Heart left ventricle (tissue), 13 donors: ENCODE results near the gene TMLHE.

Source experiments
- CTCF ChIP-seq, 12 donors: fragments of 200-600 bp; sonication (generic) in 4 of 12; IDR thresholded peaks; one replicate each; pipeline versions ENCODE4 v1.5.0 to v1.8.0; 2018 to 2022; ENCODE audit warnings: antibody characterized with exemption in 12 of 12, mild to moderate bottlenecking in 5 of 12
- POLR2A ChIP-seq, 2 donors: fragments of 450-650 bp; IDR thresholded peaks; one replicate each; pipeline ENCODE4 v1.6.1; 2017; ENCODE audit warnings: antibody characterized with exemption in 2 of 2, mild to moderate bottlenecking in 2 of 2, moderate library complexity in 2 of 2
- donor health status: ischemic (EF 13 %, LVEDD 7.1; RV severe dilation, severe dysfunction).
- donor health status: DM: no; HTN: yes; CAD: no.
- donor health status: DM: no; HTN: no; CAD: no.
- donor health status: ischemic (EF 25% LVEDD 6.9; RV normal size, moderate dysfunction).
- donor health status: ischemic (EF 25% LVEDD 5.7; RV mildly dilated, moderate dysfunction).
- donor health status: ischemic (EF 35%, LVEDD 5.7; RV mildly dilated, moderate dysfunction).
- donor health status: nonischemic (EF 11% LVEDD 7.7; RV severe dilation, severe dysfunction).
- donor health status: DM: yes; HTN: yes; CAD: no.
- donor health status: PGD.
- donor health status: ischemic (EF 29% LVEDD 5.4; RV normal size, mild dysfunction).
- donor health status: nonischemic (EF 23%, LVEDD 6.1; RV moderate dilation, normal function).

GRCh38 chrX:155441097-155441496 is 171.7 kb downstream of the TMLHE start:
- TF ChIP-seq POLR2A (IDR thresholded peaks at IDR 0.05) (no peak), CTCF (IDR thresholded peaks at IDR 0.05) (no peak)
